Neural progenitor cell (in vitro differentiated cells): ENCODE data around the gene RUSC2.

Source experiments
- EZH2 ChIP-seq: fragments of 200-600 bp; sonication (generic); IDR thresholded peaks from 2 replicates; pipeline ENCODE4 v1.6.1; 2017; ENCODE audit warnings: antibody characterized with exemption, mild to moderate bottlenecking, moderate library complexity
- TF ChIP-seq, protein P1 (sequence below): fragments of 200-600 bp; sonication (generic); IDR thresholded peaks from 2 replicates; pipeline ENCODE4 v1.5.1; 2017; ENCODE audit warnings: antibody characterized with exemption, mild to moderate bottlenecking

- TF ChIP-seq, protein P1, sequence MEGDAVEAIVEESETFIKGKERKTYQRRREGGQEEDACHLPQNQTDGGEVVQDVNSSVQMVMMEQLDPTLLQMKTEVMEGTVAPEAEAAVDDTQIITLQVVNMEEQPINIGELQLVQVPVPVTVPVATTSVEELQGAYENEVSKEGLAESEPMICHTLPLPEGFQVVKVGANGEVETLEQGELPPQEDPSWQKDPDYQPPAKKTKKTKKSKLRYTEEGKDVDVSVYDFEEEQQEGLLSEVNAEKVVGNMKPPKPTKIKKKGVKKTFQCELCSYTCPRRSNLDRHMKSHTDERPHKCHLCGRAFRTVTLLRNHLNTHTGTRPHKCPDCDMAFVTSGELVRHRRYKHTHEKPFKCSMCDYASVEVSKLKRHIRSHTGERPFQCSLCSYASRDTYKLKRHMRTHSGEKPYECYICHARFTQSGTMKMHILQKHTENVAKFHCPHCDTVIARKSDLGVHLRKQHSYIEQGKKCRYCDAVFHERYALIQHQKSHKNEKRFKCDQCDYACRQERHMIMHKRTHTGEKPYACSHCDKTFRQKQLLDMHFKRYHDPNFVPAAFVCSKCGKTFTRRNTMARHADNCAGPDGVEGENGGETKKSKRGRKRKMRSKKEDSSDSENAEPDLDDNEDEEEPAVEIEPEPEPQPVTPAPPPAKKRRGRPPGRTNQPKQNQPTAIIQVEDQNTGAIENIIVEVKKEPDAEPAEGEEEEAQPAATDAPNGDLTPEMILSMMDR, result no peak
- TF ChIP-seq EZH2, result no peak
Measured at GRCh38 chr9:35484406-35484805, 5.5 kb upstream of the RUSC2 start.
